ENCODE measurements around the gene CFAP157. TPM values are rescaled to one million over a fixed set of nuclear protein-coding genes. Genes with fewer than 3 reads are reported as not detected.

The CFAP157 gene
- total RNA-seq, 1 experiment from 2014 or later = 0.22 TPM

DNA sequence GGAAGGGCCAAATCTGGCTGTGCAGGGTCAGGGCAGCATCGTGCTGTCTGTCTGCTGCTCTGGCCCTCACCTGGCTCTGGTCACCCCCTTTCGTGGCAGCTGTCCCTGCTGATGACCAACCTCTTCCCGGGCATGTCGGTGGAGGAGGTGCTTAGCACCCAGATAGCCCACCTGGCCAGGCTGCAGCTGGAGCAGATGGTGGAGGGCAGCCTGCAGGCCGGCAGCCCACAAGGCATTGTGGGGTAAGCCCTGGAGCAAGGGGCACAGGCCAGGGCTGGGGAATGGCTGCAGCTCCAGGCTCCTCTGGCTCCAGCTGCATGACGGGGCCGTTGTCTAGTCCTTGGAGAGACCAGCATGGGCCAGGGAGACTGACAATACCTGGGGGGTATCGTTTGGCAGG is 20.1 kb downstream of the CFAP157 start:
- H2AFZ ChIP-seq (ENCODE audit: low read depth, low read length, poor library complexity, severe bottlenecking) = no peak overlapping the region
- no peak overlapping the region for H3K27ac ChIP-seq (ENCODE audit: low read depth, low read length)
- peaks cover 38 to 41% of the 10 kb centered on the region in 2 experiments for H3K4me1 ChIP-seq (ENCODE audit: control insufficient read depth in 1 of 2, insufficient read depth in 2 of 2, low read length in 2 of 2)
- no peaks in the 10 kb centered on the region for H3K9me2 ChIP-seq (ENCODE audit: insufficient read depth)
- intact Hi-C loops (cut with micrococcal nuclease) = no loop called here
- DNase-seq (ENCODE audit: low read depth, low spot score) = no peak
- H3K9ac ChIP-seq (ENCODE audit: low read length) = no peak overlapping the region
- POLR2A ChIA-PET = no interaction called here
- ATAC-seq = no peak
- CTCF ChIA-PET = no interaction called here
- no peaks in the 10 kb centered on the region for H3K36me3 ChIP-seq (ENCODE audit: control insufficient read depth in 1 of 2, insufficient read depth in 2 of 2, low read length in 2 of 2)
- no peaks in the 10 kb centered on the region for H3K79me2 ChIP-seq (ENCODE audit: insufficient read depth, low read length)
- no TSS peak for BruUV-seq (replicated peaks)
- H3K27me3 ChIP-seq (ENCODE audit: insufficient read depth, low read length) = no peaks in the 10 kb centered on the region
- TF ChIP-seq EZH2 (IDR thresholded peaks at IDR 0.05) (no peak), EZH2phosphoT487 (IDR thresholded peaks at IDR 0.05; ENCODE audit: borderline replicate concordance) (no peak), SRF (IDR thresholded peaks at IDR 0.05; ENCODE audit: low read depth) (no peak), EGR1 (IDR thresholded peaks at IDR 0.05; ENCODE audit: low read depth) (no peak), ZFX (IDR thresholded peaks at IDR 0.05) (no peak), SP1 (IDR thresholded peaks at IDR 0.05; ENCODE audit: low read depth) (no peak), POLR2AphosphoS5 (IDR thresholded peaks at IDR 0.05; ENCODE audit: low read depth, low read length) (no peak), YY1 (IDR thresholded peaks at IDR 0.05; ENCODE audit: extremely low read depth, insufficient replicate concordance, low read depth, low read length) (no peak), SIN3A (IDR thresholded peaks at IDR 0.05; ENCODE audit: low read depth) (no peak), TCF7L2 (IDR thresholded peaks at IDR 0.05; ENCODE audit: borderline replicate concordance, extremely low read depth, insufficient read depth, insufficient read length) (no peak)
- TF ChIP-seq, protein P1, sequence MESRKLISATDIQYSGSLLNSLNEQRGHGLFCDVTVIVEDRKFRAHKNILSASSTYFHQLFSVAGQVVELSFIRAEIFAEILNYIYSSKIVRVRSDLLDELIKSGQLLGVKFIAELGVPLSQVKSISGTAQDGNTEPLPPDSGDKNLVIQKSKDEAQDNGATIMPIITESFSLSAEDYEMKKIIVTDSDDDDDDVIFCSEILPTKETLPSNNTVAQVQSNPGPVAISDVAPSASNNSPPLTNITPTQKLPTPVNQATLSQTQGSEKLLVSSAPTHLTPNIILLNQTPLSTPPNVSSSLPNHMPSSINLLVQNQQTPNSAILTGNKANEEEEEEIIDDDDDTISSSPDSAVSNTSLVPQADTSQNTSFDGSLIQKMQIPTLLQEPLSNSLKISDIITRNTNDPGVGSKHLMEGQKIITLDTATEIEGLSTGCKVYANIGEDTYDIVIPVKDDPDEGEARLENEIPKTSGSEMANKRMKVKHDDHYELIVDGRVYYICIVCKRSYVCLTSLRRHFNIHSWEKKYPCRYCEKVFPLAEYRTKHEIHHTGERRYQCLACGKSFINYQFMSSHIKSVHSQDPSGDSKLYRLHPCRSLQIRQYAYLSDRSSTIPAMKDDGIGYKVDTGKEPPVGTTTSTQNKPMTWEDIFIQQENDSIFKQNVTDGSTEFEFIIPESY (IDR thresholded peaks at IDR 0.05; ENCODE audit: extremely low read depth, insufficient replicate concordance, low read length) = no peak
- TF ChIP-seq, protein P2, sequence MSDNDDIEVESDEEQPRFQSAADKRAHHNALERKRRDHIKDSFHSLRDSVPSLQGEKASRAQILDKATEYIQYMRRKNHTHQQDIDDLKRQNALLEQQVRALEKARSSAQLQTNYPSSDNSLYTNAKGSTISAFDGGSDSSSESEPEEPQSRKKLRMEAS (IDR thresholded peaks at IDR 0.05) = no peak
- TF ChIP-seq, protein P3, sequence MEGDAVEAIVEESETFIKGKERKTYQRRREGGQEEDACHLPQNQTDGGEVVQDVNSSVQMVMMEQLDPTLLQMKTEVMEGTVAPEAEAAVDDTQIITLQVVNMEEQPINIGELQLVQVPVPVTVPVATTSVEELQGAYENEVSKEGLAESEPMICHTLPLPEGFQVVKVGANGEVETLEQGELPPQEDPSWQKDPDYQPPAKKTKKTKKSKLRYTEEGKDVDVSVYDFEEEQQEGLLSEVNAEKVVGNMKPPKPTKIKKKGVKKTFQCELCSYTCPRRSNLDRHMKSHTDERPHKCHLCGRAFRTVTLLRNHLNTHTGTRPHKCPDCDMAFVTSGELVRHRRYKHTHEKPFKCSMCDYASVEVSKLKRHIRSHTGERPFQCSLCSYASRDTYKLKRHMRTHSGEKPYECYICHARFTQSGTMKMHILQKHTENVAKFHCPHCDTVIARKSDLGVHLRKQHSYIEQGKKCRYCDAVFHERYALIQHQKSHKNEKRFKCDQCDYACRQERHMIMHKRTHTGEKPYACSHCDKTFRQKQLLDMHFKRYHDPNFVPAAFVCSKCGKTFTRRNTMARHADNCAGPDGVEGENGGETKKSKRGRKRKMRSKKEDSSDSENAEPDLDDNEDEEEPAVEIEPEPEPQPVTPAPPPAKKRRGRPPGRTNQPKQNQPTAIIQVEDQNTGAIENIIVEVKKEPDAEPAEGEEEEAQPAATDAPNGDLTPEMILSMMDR (IDR thresholded peaks at IDR 0.05 in 2 of 3, conservative IDR thresholded peaks at IDR 0.05 in 1 of 3; ENCODE audit: borderline replicate concordance in 1 of 3, insufficient read depth in 1 of 3, low read depth in 2 of 3, low read length in 2 of 3) = no peak
- TF ChIP-seq, protein P4, sequence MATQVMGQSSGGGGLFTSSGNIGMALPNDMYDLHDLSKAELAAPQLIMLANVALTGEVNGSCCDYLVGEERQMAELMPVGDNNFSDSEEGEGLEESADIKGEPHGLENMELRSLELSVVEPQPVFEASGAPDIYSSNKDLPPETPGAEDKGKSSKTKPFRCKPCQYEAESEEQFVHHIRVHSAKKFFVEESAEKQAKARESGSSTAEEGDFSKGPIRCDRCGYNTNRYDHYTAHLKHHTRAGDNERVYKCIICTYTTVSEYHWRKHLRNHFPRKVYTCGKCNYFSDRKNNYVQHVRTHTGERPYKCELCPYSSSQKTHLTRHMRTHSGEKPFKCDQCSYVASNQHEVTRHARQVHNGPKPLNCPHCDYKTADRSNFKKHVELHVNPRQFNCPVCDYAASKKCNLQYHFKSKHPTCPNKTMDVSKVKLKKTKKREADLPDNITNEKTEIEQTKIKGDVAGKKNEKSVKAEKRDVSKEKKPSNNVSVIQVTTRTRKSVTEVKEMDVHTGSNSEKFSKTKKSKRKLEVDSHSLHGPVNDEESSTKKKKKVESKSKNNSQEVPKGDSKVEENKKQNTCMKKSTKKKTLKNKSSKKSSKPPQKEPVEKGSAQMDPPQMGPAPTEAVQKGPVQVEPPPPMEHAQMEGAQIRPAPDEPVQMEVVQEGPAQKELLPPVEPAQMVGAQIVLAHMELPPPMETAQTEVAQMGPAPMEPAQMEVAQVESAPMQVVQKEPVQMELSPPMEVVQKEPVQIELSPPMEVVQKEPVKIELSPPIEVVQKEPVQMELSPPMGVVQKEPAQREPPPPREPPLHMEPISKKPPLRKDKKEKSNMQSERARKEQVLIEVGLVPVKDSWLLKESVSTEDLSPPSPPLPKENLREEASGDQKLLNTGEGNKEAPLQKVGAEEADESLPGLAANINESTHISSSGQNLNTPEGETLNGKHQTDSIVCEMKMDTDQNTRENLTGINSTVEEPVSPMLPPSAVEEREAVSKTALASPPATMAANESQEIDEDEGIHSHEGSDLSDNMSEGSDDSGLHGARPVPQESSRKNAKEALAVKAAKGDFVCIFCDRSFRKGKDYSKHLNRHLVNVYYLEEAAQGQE (IDR thresholded peaks at IDR 0.05; ENCODE audit: low read depth) = no peak
- H3K4me3 ChIP-seq (replicated peaks in 1 of 2; ENCODE audit: low read depth in 1 of 2, low read length in 2 of 2) = no peak overlapping the region
- RAD21 ChIA-PET (ENCODE audit: low non-redundant PET in 1 of 2, low total read pairs in 2 of 2, uncharacterized antibody in 2 of 2, unreplicated experiment in 2 of 2) = no interaction called here
- H3K4me2 ChIP-seq (ENCODE audit: low read length) = no peak overlapping the region
- H4K20me1 ChIP-seq (ENCODE audit: insufficient read depth) = no peaks in the 10 kb centered on the region
- H3K9me3 ChIP-seq (ENCODE audit: control insufficient read depth in 1 of 2, insufficient read depth in 1 of 2, low read depth in 1 of 2, low read length in 2 of 2) = no peaks in the 10 kb centered on the region
